WTC11 (cell line): Measurements from ENCODE around the gene AUH. TPM values are rescaled to one million over a fixed set of nuclear protein-coding genes. Genes with fewer than 3 reads are reported as not detected.
"Not testable (repeated sequence)": the region's sequence is repeated elsewhere in the genome, so short reads cannot be mapped to it uniquely, and the experiment has no call there.

Source experiments
- ATAC-seq: fragments of 200-7000 bp; cut with Tn5 transposase; 2 replicates; pipeline ENCODE4 v1.10.0; 2021; ENCODE audit warnings: mild to moderate bottlenecking, moderate library complexity
- CTCF ChIA-PET: fragments of 300-600 bp; sonication (Branson Sonifier 250); formaldehyde crosslinking; loops from one replicate; lab custom pipeline; 2021; ENCODE audit warnings: antibody characterized with exemption; lab: Charles Lee
- POLR2A ChIA-PET: fragments of 350-600 bp; sonication (Branson Sonifier 250); formaldehyde crosslinking; loops from one replicate; lab custom pipeline; 2021; ENCODE audit warnings: antibody characterized with exemption; lab: Charles Lee
- DNase-seq: peaks from one replicate; pipeline ENCODE4 v3.0.0; 2021; ENCODE audit warnings: low spot score
- H3K27ac Mint-ChIP-seq: 2 replicates; pipeline ENCODE4 v1.8.0; 2021; ENCODE audit warnings: mixed read lengths
- H3K27me3 Mint-ChIP-seq: 2 replicates; pipeline ENCODE4 v1.8.0; 2021; ENCODE audit warnings: low read depth, mild to moderate bottlenecking, moderate library complexity, mixed read lengths
- H3K36me3 Mint-ChIP-seq: 2 replicates; pipeline ENCODE4 v1.8.0; 2021; ENCODE audit warnings: mixed read lengths
- H3K4me1 Mint-ChIP-seq: 2 replicates; pipeline ENCODE4 v1.8.0; 2022; ENCODE audit warnings: mixed read lengths
- H3K4me3 Mint-ChIP-seq: 2 replicates; pipeline ENCODE4 v1.8.0; 2021; ENCODE audit warnings: mild to moderate bottlenecking, moderate library complexity, mixed read lengths
- H3K9me3 Mint-ChIP-seq: 2 replicates; pipeline ENCODE4 v1.8.0; 2021; ENCODE audit warnings: mixed read lengths
- CREB1 ChIP-seq: sonication (generic); formaldehyde crosslinking; IDR thresholded peaks from 2 replicates; pipeline ENCODE4 v1.8.0; 2023; ENCODE audit warnings: mild to moderate bottlenecking, missing genetic modification reagents
- ELF4 ChIP-seq: sonication (generic); formaldehyde crosslinking; IDR thresholded peaks from 2 replicates; pipeline ENCODE4 v1.8.1; 2022; ENCODE audit warnings: low read depth, mild to moderate bottlenecking, moderate library complexity, missing genetic modification reagents
- ESRRA ChIP-seq: sonication (generic); formaldehyde crosslinking; IDR thresholded peaks from 2 replicates; pipeline ENCODE4 v1.8.1; 2022; ENCODE audit warnings: mild to moderate bottlenecking, missing genetic modification reagents, borderline replicate concordance
- FOXJ3 ChIP-seq: sonication (generic); formaldehyde crosslinking; IDR thresholded peaks from 2 replicates; pipeline ENCODE4 v1.9.0; 2021; ENCODE audit warnings: missing genetic modification reagents, mild to moderate bottlenecking, borderline replicate concordance
- FOXP1 ChIP-seq: sonication (generic); formaldehyde crosslinking; IDR thresholded peaks from 2 replicates; pipeline ENCODE4 v1.8.0; 2022; ENCODE audit warnings: missing genetic modification reagents, mild to moderate bottlenecking, moderate library complexity, borderline replicate concordance
- GTF2I ChIP-seq: fragments of 250-450 bp; sonication (Bioruptor Pico); conservative IDR thresholded peaks from 2 replicates; pipeline ENCODE4 v1.4.0; 2021; ENCODE audit warnings: mild to moderate bottlenecking
- IRF2 ChIP-seq: sonication (generic); formaldehyde crosslinking; IDR thresholded peaks from 2 replicates; pipeline ENCODE4 v1.8.0; 2022; ENCODE audit warnings: low read depth, missing genetic modification reagents, borderline replicate concordance
- NFYB ChIP-seq: sonication (generic); formaldehyde crosslinking; conservative IDR thresholded peaks from 2 replicates; pipeline ENCODE4 v1.8.0; 2022; ENCODE audit warnings: low read depth, missing genetic modification reagents
- NR1H2 ChIP-seq: sonication (generic); formaldehyde crosslinking; IDR thresholded peaks from 2 replicates; pipeline ENCODE4 v1.9.0; 2021; ENCODE audit warnings: mild to moderate bottlenecking, moderate library complexity, missing genetic modification reagents
- NR3C1 ChIP-seq: sonication (generic); formaldehyde crosslinking; conservative IDR thresholded peaks from 2 replicates; pipeline ENCODE4 v1.8.1; 2023; ENCODE audit warnings: low read depth, mild to moderate bottlenecking, missing genetic modification reagents
- SMAD4 ChIP-seq: sonication (generic); formaldehyde crosslinking; IDR thresholded peaks from 2 replicates; pipeline ENCODE4 v1.8.0; 2022; ENCODE audit warnings: mild to moderate bottlenecking, missing genetic modification reagents
- SP1 ChIP-seq: sonication (generic); formaldehyde crosslinking; conservative IDR thresholded peaks from 2 replicates; pipeline ENCODE4 v1.8.1; 2022; ENCODE audit warnings: missing genetic modification reagents
- ZNF138 ChIP-seq: sonication (generic); formaldehyde crosslinking; conservative IDR thresholded peaks from 2 replicates; pipeline ENCODE4 v1.8.1; 2022; ENCODE audit warnings: mild to moderate bottlenecking, moderate library complexity, missing genetic modification reagents
- ZNF396 ChIP-seq: fragments of 250-450 bp; sonication (Bioruptor Pico); IDR thresholded peaks from 2 replicates; pipeline ENCODE4 v1.8.0; 2021; ENCODE audit warnings: mild to moderate bottlenecking, moderate library complexity, borderline replicate concordance
- ZNF423 ChIP-seq: fragments of 250-450 bp; sonication (Bioruptor Pico); IDR thresholded peaks from 2 replicates; pipeline ENCODE4 v2.1.2; 2022; ENCODE audit warnings: mild to moderate bottlenecking, moderate library complexity
- total RNA-seq: library from RNA; stranded (reverse); gene quantifications from 3 replicates; pipeline ENCODE4 v1.2.3, GENCODE V29; 2021
- TF ChIP-seq, protein P1 (sequence below): sonication (generic); formaldehyde crosslinking; IDR thresholded peaks from 2 replicates; pipeline ENCODE4 v1.8.0; 2022; ENCODE audit warnings: missing genetic modification reagents
- TF ChIP-seq, protein P2 (sequence below): sonication (generic); formaldehyde crosslinking; IDR thresholded peaks from 2 replicates; pipeline ENCODE4 v1.8.0; 2023; ENCODE audit warnings: missing genetic modification reagents
- TF ChIP-seq, protein P3 (sequence below): fragments of 250-450 bp; sonication (Bioruptor Pico); IDR thresholded peaks from 2 replicates; pipeline ENCODE4 v1.9.0; 2021; ENCODE audit warnings: moderate library complexity, mild to moderate bottlenecking, inconsistent platforms, borderline replicate concordance
- TF ChIP-seq, protein P4 (sequence below): sonication (generic); formaldehyde crosslinking; IDR thresholded peaks from 2 replicates; pipeline ENCODE4 v1.8.1; 2022; ENCODE audit warnings: mild to moderate bottlenecking, missing genetic modification reagents, moderate library complexity, borderline replicate concordance
- TF ChIP-seq, protein P5 (sequence below): sonication (generic); formaldehyde crosslinking; IDR thresholded peaks from 2 replicates; pipeline ENCODE4 v1.8.1; 2022; ENCODE audit warnings: mild to moderate bottlenecking, moderate library complexity, missing genetic modification reagents
- TF ChIP-seq, protein P6 (sequence below): fragments of 250-450 bp; sonication (Bioruptor Pico); IDR thresholded peaks from 2 replicates; pipeline ENCODE4 v1.9.0; 2021; ENCODE audit warnings: mild to moderate bottlenecking, borderline replicate concordance

Gene AUH
- total RNA-seq, 1 experiment from 2014 or later = 30.4 TPM

DNA sequence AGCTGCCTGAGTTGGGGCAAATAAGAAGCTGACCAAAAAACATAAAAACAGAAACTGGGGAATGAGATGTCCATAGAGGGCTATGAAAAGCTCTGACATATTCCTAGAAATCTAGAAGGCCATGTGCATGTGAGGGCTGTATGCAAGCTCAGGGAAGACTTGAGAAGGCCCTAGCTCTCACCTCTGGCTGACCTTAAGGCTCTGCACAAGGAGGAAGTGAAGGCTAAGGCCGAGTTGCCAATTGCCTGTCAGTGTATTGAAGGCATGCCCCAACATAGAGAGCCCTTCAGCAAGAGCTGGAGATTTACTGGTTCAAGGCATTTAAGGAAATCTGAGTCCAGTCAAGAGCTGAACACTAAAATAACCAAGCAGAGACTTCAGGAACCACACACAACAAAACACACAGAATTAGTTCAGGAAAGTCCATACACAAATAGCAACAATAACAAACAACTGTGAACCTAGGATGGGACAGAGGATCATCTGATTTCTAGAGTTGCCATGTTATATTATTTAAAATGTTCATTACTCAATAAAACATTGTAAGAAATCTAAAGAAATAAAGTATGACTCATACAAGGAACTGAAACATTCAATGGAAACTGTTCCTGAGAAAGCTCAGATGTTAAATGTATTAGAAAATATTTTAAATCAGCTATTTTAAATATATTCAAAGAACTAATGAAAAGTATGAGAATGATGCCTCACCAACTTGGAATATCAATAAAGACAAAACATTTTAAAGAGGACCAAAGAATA, 161.8 kb downstream of the AUH start (continued):
- TF ChIP-seq, protein P1, sequence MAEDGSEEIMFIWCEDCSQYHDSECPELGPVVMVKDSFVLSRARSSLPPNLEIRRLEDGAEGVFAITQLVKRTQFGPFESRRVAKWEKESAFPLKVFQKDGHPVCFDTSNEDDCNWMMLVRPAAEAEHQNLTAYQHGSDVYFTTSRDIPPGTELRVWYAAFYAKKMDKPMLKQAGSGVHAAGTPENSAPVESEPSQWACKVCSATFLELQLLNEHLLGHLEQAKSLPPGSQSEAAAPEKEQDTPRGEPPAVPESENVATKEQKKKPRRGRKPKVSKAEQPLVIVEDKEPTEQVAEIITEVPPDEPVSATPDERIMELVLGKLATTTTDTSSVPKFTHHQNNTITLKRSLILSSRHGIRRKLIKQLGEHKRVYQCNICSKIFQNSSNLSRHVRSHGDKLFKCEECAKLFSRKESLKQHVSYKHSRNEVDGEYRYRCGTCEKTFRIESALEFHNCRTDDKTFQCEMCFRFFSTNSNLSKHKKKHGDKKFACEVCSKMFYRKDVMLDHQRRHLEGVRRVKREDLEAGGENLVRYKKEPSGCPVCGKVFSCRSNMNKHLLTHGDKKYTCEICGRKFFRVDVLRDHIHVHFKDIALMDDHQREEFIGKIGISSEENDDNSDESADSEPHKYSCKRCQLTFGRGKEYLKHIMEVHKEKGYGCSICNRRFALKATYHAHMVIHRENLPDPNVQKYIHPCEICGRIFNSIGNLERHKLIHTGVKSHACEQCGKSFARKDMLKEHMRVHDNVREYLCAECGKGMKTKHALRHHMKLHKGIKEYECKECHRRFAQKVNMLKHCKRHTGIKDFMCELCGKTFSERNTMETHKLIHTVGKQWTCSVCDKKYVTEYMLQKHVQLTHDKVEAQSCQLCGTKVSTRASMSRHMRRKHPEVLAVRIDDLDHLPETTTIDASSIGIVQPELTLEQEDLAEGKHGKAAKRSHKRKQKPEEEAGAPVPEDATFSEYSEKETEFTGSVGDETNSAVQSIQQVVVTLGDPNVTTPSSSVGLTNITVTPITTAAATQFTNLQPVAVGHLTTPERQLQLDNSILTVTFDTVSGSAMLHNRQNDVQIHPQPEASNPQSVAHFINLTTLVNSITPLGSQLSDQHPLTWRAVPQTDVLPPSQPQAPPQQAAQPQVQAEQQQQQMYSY (CRISPR knock-in tag) = no peak
- TF ChIP-seq ZNF138 (no peak), NFYB (CRISPR knock-in tag) (no peak), CREB1 (CRISPR knock-in tag) (no peak), SP1 (CRISPR knock-in tag) (no peak), SMAD4 (CRISPR knock-in tag) (no peak)
- TF ChIP-seq, all 79 proteins: peak for 0

DNA sequence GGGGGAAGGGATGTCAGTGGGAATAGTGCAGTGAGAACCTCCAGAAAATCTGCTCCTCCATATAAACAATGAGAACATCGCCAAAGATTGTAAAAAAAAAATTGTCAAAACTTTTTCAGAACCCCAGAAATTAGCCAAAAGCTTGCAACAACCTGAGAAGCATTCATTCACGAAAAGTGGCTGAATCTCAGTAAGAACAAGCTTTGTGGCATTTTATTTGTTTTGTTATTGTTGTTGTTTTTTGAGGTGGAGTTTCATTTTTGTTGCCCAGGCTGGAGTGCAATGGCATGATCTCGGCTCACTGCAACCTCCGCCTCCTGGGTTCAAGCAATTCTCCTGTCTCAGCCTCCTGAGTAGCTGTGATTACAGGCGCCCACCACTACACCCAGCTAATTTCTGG, 162.8 kb downstream of the AUH start:
- peaks cover 36% of the 10 kb centered on the region for H3K9me3 Mint-ChIP-seq
- CTCF ChIA-PET = interaction anchor here (2.7 kb wide), 1 partner anchor 284 kb away, joined by 8 read pairs; no protein-coding TSS in a partner anchor
- H3K4me1 Mint-ChIP-seq = peaks cover 23% of the 10 kb centered on the region
- not testable (repeated sequence) for H3K4me3 Mint-ChIP-seq, H3K27ac Mint-ChIP-seq, ATAC-seq, DNase-seq
- H3K36me3 Mint-ChIP-seq = peaks cover 34% of the 10 kb centered on the region
- H3K27me3 Mint-ChIP-seq = peaks cover 22% of the 10 kb centered on the region
- POLR2A ChIA-PET = interaction anchor here (0.7 kb wide), 1 partner anchor 8 kb away, joined by 3 read pairs; no protein-coding TSS in a partner anchor

DNA sequence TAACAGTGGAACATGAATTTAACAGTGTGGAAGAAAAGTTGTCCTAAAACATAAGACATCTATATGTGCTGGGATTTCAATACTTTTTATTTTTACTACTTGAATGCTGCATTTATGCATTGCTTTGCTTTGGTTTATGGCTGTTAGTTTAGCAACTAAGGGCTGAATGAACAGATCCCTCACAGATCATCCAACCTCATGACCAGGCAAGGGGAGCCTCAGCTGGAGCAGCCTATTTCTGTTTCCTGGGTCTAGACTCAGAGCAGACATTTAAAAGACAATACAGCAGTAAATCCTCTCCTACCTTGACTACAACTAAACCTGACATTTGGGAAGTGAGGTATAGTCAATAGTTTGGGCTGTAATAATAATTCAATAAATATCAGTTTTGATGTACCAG, 163.3 kb downstream of the AUH start:
- DNase-seq = no peak
- Mint-ChIP-seq H3K4me3 (no peak overlapping the region), H3K4me1 (peaks cover 24% of the 10 kb centered on the region), H3K36me3 (peaks cover 34% of the 10 kb centered on the region), H3K27me3 (peaks cover 27% of the 10 kb centered on the region), H3K9me3 (peaks cover 35% of the 10 kb centered on the region), H3K27ac (no peak overlapping the region)
- ChIA-PET CTCF (interaction anchor here (2.7 kb wide), 1 partner anchor 283 kb away, joined by 8 read pairs; no protein-coding TSS in a partner anchor), POLR2A (interaction anchor here (0.6 to 0.7 kb wide), 2 partner anchors 9 to 285 kb away, joined by 3 to 5 read pairs; no protein-coding TSS in a partner anchor)
- ATAC-seq = peak; percentile 40; the same call in 1 of the 2 replicates
- TF ChIP-seq FOXP1 (CRISPR knock-in tag) (no peak), NR3C1 (no peak), ESRRA (no peak), NR1H2 (no peak), ZNF396 (CRISPR knock-in tag) (no peak), IRF2 (no peak), GTF2I (no peak), SP1 (CRISPR knock-in tag) (no peak), ELF4 (CRISPR knock-in tag) (no peak), FOXJ3 (CRISPR knock-in tag) (no peak), ZNF423 (CRISPR knock-in tag) (no peak)
- TF ChIP-seq, protein P2, sequence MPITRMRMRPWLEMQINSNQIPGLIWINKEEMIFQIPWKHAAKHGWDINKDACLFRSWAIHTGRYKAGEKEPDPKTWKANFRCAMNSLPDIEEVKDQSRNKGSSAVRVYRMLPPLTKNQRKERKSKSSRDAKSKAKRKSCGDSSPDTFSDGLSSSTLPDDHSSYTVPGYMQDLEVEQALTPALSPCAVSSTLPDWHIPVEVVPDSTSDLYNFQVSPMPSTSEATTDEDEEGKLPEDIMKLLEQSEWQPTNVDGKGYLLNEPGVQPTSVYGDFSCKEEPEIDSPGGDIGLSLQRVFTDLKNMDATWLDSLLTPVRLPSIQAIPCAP = no peak
- TF ChIP-seq, protein P3, sequence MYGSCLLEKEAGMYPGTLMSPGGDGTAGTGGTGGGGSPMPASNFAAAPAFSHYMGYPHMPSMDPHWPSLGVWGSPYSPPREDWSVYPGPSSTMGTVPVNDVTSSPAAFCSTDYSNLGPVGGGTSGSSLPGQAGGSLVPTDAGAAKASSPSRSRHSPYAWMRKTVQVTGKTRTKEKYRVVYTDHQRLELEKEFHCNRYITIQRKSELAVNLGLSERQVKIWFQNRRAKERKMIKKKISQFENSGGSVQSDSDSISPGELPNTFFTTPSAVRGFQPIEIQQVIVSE (CRISPR knock-in tag) = no peak
- TF ChIP-seq, protein P4, sequence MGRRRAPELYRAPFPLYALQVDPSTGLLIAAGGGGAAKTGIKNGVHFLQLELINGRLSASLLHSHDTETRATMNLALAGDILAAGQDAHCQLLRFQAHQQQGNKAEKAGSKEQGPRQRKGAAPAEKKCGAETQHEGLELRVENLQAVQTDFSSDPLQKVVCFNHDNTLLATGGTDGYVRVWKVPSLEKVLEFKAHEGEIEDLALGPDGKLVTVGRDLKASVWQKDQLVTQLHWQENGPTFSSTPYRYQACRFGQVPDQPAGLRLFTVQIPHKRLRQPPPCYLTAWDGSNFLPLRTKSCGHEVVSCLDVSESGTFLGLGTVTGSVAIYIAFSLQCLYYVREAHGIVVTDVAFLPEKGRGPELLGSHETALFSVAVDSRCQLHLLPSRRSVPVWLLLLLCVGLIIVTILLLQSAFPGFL = no peak
- TF ChIP-seq, protein P5, sequence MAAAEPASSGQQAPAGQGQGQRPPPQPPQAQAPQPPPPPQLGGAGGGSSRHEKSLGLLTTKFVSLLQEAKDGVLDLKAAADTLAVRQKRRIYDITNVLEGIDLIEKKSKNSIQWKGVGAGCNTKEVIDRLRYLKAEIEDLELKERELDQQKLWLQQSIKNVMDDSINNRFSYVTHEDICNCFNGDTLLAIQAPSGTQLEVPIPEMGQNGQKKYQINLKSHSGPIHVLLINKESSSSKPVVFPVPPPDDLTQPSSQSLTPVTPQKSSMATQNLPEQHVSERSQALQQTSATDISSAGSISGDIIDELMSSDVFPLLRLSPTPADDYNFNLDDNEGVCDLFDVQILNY (CRISPR knock-in tag) = no peak
- TF ChIP-seq, protein P6, sequence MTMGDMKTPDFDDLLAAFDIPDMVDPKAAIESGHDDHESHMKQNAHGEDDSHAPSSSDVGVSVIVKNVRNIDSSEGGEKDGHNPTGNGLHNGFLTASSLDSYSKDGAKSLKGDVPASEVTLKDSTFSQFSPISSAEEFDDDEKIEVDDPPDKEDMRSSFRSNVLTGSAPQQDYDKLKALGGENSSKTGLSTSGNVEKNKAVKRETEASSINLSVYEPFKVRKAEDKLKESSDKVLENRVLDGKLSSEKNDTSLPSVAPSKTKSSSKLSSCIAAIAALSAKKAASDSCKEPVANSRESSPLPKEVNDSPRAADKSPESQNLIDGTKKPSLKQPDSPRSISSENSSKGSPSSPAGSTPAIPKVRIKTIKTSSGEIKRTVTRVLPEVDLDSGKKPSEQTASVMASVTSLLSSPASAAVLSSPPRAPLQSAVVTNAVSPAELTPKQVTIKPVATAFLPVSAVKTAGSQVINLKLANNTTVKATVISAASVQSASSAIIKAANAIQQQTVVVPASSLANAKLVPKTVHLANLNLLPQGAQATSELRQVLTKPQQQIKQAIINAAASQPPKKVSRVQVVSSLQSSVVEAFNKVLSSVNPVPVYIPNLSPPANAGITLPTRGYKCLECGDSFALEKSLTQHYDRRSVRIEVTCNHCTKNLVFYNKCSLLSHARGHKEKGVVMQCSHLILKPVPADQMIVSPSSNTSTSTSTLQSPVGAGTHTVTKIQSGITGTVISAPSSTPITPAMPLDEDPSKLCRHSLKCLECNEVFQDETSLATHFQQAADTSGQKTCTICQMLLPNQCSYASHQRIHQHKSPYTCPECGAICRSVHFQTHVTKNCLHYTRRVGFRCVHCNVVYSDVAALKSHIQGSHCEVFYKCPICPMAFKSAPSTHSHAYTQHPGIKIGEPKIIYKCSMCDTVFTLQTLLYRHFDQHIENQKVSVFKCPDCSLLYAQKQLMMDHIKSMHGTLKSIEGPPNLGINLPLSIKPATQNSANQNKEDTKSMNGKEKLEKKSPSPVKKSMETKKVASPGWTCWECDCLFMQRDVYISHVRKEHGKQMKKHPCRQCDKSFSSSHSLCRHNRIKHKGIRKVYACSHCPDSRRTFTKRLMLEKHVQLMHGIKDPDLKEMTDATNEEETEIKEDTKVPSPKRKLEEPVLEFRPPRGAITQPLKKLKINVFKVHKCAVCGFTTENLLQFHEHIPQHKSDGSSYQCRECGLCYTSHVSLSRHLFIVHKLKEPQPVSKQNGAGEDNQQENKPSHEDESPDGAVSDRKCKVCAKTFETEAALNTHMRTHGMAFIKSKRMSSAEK (CRISPR knock-in tag) = no peak
